HFFc6 (cell line): ENCODE results near the gene IL1RL2. TPM values are rescaled to one million over a fixed set of nuclear protein-coding genes. Genes with fewer than 3 reads are reported as not detected.

Source experiments
- DNase-seq: peaks from one replicate; pipeline ENCODE4 v3.0.0-alpha.2; 2018
- H3K27ac Mint-ChIP-seq: 2 replicates; pipeline ENCODE4 v1.8.0; 2020; ENCODE audit warnings: mild to moderate bottlenecking, mixed read lengths
- H3K27me3 Mint-ChIP-seq: 2 replicates; pipeline ENCODE4 v1.8.0; 2021; ENCODE audit warnings: mild to moderate bottlenecking, moderate library complexity, mixed read lengths; ENCODE audit not compliant: insufficient read depth
- H3K36me3 Mint-ChIP-seq: 2 replicates; pipeline ENCODE4 v1.8.0; 2021; ENCODE audit warnings: low read depth, mixed read lengths
- H3K4me1 Mint-ChIP-seq: 2 replicates; pipeline ENCODE4 v1.8.0; 2020; ENCODE audit warnings: low read depth, mixed read lengths
- H3K4me3 Mint-ChIP-seq: 2 replicates; pipeline ENCODE4 v1.8.0; 2020; ENCODE audit warnings: mild to moderate bottlenecking, moderate library complexity, mixed read lengths
- H3K9me3 Mint-ChIP-seq: 2 replicates; pipeline ENCODE4 v1.8.0; 2020; ENCODE audit warnings: mild to moderate bottlenecking, mixed read lengths
- total RNA-seq, 6 experiments: library from RNA; stranded (reverse); fragmentation: NEBNext Ultra II Directional; extraction: Animal tissue kit (Norgen Biotek cat#: 25700); gene quantifications; 2 replicates in 1 of 6; 3 replicates in 5 of 6; pipeline ENCODE4 v1.2.3, GENCODE V29; 2021
- TF ChIP-seq, protein P1 (sequence below): fragments of 200-600 bp; sonication (generic); IDR thresholded peaks from 2 replicates; pipeline ENCODE4 v1.5.0; 2021; ENCODE audit warnings: antibody characterized with exemption, mild to moderate bottlenecking

IL1RL2 gene
- total RNA-seq, 6 experiments from 2014 or later, result not detected

DNA sequence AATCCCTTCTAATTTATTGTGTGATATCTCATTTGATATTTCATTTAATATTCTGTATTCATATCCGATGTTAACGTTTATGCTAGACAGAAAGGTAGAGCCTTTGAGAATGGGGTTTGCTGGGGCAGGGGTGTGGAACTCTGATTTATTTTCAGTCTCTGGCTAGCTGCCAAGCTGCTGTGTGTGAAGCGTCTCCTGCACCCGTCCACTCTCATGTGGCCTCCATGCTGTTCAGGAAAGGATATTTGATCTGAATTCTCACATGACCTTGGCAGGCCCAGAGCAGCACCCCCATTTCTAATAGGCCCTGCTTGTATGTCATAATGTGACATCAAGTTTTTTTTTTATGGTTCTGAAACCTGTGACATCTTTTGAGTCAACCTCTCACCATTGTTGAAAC is 42.7 kb upstream of the IL1RL2 start:
- DNase-seq, result no peak
- Mint-ChIP-seq H3K4me1 (peaks cover 38% of the 10 kb centered on the region), H3K36me3 (peaks cover 60% of the 10 kb centered on the region), H3K9me3 (peaks cover 58% of the 10 kb centered on the region), H3K27ac (no peak overlapping the region), H3K27me3 (peaks cover 2% of the 10 kb centered on the region), H3K4me3 (peak overlapping the region; percentile 86; the same call in 1 of the 2 replicates)
- TF ChIP-seq, protein P1, sequence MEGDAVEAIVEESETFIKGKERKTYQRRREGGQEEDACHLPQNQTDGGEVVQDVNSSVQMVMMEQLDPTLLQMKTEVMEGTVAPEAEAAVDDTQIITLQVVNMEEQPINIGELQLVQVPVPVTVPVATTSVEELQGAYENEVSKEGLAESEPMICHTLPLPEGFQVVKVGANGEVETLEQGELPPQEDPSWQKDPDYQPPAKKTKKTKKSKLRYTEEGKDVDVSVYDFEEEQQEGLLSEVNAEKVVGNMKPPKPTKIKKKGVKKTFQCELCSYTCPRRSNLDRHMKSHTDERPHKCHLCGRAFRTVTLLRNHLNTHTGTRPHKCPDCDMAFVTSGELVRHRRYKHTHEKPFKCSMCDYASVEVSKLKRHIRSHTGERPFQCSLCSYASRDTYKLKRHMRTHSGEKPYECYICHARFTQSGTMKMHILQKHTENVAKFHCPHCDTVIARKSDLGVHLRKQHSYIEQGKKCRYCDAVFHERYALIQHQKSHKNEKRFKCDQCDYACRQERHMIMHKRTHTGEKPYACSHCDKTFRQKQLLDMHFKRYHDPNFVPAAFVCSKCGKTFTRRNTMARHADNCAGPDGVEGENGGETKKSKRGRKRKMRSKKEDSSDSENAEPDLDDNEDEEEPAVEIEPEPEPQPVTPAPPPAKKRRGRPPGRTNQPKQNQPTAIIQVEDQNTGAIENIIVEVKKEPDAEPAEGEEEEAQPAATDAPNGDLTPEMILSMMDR, result no peak

DNA sequence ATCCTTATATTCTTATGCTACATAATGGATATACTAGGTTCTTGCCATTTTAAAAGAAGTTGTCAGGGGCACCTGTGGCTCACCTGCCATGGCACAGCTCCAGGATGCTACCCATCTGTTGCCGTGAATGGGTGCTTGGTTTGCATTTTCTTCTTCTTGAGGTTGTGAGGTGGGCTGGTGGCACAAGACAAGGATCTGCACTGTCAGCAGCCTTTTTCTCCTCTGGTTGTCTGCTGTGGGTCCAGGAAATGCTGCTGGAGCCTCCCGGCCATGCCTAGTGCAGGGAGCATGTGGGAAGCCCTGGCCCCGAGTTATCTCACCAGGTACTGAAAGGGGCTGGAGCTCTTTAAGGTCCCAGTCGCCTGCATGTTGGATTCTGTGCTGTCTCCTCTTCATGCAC is 41.7 kb upstream of the IL1RL2 start:
- peaks cover 2% of the 10 kb centered on the region; the same call in 1 of the 2 replicates for H3K27me3 Mint-ChIP-seq
- H3K36me3 Mint-ChIP-seq, result peaks cover 65% of the 10 kb centered on the region
- H3K4me3 Mint-ChIP-seq, result no peak overlapping the region
- TF ChIP-seq, protein P1, result no peak
- H3K27ac Mint-ChIP-seq, result no peak overlapping the region
- no peak for DNase-seq
- peaks cover 30% of the 10 kb centered on the region for H3K4me1 Mint-ChIP-seq
- H3K9me3 Mint-ChIP-seq, result peaks cover 62% of the 10 kb centered on the region

DNA sequence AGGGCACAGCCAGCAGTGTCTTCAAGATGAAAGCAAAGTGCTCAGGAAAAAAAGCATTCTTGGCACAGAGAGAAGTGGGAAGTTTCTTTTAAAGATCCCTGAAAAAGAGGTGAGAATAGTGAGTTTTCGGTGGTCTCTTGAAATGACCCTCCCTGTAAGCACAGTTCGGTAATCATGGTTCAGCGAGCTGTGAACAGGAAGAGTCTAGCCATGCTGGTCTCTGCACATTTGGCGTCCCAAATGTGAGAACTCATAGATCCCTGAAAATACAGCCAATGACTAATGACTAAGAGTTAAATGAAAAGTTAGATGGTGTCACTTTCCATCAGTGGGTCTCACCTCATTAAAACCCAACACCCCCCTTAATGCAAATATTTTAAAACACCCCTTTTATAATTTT is 40.9 kb upstream of the IL1RL2 start:
- Mint-ChIP-seq H3K36me3 (peaks cover 73% of the 10 kb centered on the region), H3K4me3 (no peak overlapping the region), H3K4me1 (peaks cover 21% of the 10 kb centered on the region), H3K27ac (no peak overlapping the region), H3K27me3 (peaks cover 2% of the 10 kb centered on the region; the same call in 1 of the 2 replicates), H3K9me3 (peaks cover 62% of the 10 kb centered on the region)
- no peak for DNase-seq
- TF ChIP-seq, protein P1, result no peak

DNA sequence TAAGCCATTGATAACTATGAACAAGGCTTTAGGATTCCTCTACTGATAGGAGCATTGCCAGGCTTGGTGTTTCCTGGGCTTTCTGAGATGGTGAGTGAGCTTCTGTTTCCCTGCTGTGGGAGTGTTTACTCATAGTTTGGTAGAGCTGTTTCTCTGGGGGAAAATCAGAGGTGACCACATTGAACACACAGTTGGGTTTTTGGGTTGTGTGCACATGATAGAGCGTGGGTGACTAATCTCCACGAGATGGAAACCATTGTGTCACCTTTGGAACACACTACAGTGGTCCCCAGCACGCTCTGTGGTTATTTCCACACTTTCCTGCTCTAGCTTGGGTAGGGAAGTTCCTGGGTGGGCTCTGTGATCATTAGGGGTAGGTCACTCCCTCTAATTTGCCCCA is 38.9 kb upstream of the IL1RL2 start:
- no peak overlapping the region for H3K27ac Mint-ChIP-seq
- no peak for DNase-seq
- H3K4me1 Mint-ChIP-seq, result peaks cover 5% of the 10 kb centered on the region
- H3K36me3 Mint-ChIP-seq, result peaks cover 85% of the 10 kb centered on the region
- no peak overlapping the region for H3K4me3 Mint-ChIP-seq
- H3K27me3 Mint-ChIP-seq, result peaks cover 3% of the 10 kb centered on the region; the same call in 1 of the 2 replicates
- peaks cover 62% of the 10 kb centered on the region for H3K9me3 Mint-ChIP-seq
- TF ChIP-seq, protein P1, result no peak

DNA sequence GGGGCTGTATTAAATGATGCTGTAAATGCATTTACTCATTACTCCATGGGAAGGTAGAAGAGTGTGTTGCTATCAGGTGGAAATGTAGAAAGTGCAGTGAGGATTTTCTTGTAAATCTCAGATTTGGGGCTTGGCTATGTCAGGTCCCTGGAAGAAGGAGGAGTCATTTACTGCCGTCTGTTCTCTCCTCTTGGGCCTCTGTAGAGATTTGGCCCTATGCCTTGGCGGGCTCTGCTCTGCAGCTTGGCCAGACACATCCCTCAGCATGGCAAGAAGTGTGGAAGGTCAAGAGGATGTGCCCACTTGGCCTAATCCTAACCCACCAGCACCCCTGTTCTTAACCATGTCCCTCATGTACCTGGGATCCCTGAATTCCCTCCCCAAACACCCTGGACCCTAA is 37.6 kb upstream of the IL1RL2 start:
- Mint-ChIP-seq H3K9me3 (peaks cover 52% of the 10 kb centered on the region), H3K4me1 (no peaks in the 10 kb centered on the region), H3K27me3 (peaks cover 1% of the 10 kb centered on the region; the same call in 1 of the 2 replicates), H3K4me3 (no peak overlapping the region), H3K27ac (no peak overlapping the region), H3K36me3 (peaks cover 77% of the 10 kb centered on the region)
- no peak for DNase-seq
- TF ChIP-seq, protein P1, result no peak
